NOMO-1 treated with dmso at 0.1 percent for 144 hours (cell line): ENCODE data around the gene COX11.

ENCODE experiments used
- DNase-seq: peaks from one replicate; lab custom pipeline; 2025; ENCODE audit not compliant: unreplicated experiment; lab: John Stamatoyannopoulos, UW

The COX11 gene, protein sequence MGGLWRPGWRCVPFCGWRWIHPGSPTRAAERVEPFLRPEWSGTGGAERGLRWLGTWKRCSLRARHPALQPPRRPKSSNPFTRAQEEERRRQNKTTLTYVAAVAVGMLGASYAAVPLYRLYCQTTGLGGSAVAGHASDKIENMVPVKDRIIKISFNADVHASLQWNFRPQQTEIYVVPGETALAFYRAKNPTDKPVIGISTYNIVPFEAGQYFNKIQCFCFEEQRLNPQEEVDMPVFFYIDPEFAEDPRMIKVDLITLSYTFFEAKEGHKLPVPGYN

GRCh38 chr17:54968262-54968987, at the start of gene COX11, which contains the start of gene STXBP4:
Gene COX11 (minus strand): TSS chr17:54968654. CDS start chr17:54968646, 8 bp downstream.
Gene STXBP4 (plus strand): TSS chr17:54968765. CDS start chr17:54986220, 17,455 bp downstream.
- peak; percentile 92 for DNase-seq

DNA sequence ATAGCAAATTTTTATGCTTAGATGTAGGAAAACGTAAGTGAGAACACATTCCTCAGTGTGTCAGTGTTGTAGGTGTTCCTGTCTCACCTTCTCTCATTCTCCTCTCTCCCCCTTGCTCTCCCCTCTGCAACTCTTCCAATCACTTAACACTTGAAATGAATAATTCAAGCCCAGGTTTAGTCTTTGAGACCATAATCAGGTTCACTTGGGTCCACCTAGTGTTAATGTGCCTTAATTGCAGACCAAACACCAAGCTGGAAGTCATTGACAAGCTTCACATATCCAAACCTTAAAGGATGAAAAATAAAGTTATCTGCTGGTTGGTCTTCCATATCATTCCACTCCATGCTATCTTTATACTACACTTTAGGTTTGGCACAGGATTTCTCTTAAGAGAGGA, 37.1 kb upstream of the COX11 start:
- no peak for DNase-seq

GRCh38 chr17:55004484-55004883, 36.0 kb upstream of the COX11 start:
- DNase-seq, result no peak

GRCh38 chr17:55002458-55002857, 34.0 kb upstream of the COX11 start:
- no peak for DNase-seq

DNA sequence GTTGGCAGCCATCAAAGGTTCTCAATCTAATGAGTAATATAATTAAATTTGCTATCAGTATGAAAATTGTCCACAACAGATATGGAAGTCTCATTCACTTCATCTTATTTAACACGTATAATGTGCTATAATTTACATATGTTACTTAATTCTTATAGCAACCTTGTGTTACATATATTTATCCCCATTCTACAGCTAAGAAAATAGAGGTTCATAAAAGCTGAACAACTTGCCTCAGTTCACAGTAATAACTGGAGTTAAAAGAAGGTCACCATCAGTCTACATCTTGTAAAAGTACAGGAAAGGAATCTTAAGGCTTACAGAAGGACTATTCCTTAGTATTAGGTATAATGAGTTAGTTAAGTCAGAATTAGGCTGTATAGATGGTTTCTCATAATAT, 28.0 kb upstream of the COX11 start:
- DNase-seq, result no peak

DNA sequence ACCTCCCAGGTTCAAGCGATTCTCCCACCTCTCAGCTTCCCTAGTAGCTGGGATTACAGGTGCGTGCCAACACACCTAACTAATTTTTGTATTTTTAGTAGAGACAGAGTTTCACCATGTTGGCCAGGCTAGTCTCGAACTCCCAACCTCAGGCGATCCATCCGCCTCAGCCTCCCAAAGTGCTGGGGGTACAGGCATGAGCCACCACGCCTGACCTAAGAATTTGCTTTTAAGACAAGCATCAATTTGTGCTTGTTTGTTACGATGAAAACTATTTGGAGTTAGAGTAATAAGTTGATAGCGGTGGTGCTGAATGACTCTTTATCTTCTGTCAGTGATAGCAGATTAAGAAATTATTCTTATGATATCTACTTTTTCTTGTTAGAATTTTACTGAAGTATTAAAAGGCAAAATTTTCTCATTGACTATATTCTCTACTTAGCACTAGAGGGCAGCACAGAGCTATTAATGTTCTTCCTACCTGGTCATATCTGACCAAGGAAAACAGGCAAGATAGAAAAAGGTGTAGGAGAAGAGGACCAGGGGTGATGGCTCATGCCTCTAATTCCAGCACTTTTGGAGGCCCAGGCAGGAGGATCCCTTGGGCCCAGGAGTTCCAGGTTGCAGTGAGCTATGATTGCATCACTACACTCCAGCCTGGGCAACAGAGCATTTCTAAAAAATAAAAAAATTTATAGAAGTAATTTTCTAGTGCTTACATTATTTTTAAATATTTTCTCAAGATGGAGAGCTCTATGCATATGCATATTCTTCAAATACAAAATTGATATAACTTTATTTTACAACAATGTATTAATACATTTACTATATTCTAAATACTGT, 24.6 kb upstream of the COX11 start:
- DNase-seq, result no peak

DNA sequence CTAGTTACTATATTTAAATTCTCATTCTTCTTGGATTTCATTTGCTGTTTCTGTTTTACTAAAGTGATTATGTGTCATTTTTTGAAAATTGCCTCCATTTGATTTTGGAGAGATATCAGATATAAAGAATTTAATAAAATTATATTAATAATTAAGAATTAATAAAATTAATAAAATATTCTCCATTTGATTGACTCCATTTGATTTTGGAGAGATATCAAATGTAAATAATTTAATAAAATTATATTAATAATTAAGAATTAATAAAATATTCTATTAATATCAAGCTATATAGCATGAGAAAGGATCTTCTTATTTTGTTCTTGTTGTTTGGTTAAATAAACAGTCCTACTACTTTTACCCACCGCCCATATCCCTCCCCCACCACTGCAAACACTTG, 23.1 kb upstream of the COX11 start:
- DNase-seq, result no peak

DNA sequence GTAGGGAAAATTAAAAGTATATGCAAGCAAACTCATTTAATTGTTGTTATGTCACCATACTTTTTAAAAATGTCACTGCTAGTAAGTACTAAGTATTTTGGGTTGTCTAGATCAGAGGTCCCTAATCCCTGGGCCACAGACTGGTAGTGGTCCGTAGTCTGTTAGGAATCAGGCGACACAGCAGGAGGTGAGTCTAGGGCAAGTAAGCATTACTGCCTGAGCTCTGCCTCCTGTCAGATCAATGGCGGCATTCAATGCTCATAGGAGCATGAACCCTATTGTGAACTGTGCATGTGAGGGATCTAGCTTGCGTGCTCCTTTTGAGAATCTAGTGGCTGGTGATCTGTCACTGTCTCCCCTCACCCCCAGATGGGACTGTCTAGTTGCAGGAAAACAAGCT, 21.7 kb upstream of the COX11 start:
- DNase-seq, result no peak

DNA sequence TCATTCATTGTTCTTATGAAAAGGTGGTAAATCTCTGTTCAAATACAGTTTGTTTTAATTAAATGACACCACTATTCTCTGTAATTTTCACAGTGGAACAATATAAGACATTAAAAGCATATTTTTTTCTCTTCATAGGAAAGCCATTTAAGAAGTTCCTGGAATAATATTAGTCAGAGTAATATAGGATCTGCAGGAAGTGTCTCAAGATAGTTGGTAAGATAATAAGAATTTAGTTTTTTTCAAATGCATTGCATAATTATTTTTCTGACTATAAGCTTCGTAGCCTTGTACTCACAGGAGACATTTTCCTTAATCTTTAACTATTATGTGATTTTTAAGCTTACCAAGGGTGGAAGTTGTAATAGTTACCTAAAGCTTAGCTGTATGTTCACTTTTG, 17.0 kb upstream of the COX11 start:
- no peak for DNase-seq

- no peak for DNase-seq
Observed at GRCh38 chr17:54983260-54983659, 14.8 kb upstream of the COX11 start.

DNA sequence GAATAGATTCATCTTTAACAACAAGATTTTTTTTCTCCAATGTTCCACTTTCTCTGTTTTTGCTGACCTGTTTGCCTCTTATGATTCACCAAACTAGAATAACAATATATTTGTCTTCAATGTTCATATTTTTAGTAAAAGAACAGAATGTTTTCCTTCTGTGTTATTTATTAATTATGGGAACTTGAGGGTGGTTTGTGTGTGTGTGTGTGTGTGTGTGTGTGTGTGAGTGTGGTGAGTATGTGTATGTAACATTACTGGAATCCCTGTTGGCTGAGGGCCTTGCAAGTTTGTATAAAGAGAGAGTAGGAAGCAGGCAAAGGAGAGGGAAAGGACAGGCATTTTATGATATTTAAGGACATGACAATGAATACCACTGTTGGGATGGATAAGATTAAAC, 13.9 kb upstream of the COX11 start:
- no peak for DNase-seq

DNA sequence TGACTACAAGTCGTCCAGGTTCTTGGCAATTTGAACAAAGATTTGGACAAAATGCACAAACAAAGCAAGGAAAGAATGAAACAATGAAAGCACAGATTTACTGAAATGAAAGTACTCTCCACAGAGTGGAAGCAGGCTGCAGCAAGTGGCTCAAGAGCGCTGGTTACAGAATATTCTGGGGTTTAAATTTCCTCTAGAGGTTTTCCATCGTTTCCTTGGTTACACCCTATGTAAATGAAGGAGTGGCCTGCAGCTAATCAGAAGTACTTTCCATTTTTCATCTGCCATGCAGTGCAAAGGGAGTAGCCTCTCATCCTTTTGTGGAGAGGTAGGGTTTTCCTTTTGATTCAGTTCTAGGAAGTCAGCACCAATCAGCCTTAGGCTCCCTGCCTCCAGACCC, 11.9 kb upstream of the COX11 start:
- DNase-seq, result no peak

GRCh38 chr17:54979657-54980056, 11.2 kb upstream of the COX11 start:
- no peak for DNase-seq

GRCh38 chr17:54977744-54978143, 9.3 kb upstream of the COX11 start:
- no peak for DNase-seq

GRCh38 chr17:54976316-54976715, 7.9 kb upstream of the COX11 start:
- no peak for DNase-seq

GRCh38 chr17:54974759-54975158, 6.3 kb upstream of the COX11 start:
- no peak for DNase-seq

GRCh38 chr17:54972406-54973138, 4.1 kb upstream of the COX11 start:
- no peak for DNase-seq

DNA sequence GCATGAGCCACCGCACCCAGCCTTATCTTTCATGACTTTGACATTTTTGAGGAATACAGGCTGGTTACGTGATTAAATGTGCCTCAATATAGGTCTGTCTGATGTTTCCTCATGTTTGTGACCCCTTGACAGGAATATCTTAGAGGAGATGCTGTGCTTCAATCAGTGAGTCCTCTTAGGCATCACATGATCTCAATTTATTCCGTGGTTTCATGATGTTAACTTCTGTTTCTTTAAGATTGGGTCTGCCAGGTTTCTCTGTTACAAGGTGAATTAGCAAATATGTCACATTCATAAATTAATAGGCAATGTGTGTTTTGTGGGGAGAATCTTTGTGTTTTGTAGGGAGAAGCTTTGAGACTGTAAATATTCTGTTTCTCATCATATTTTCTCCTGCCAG, 3.4 kb upstream of the COX11 start:
- DNase-seq, result no peak

DNA sequence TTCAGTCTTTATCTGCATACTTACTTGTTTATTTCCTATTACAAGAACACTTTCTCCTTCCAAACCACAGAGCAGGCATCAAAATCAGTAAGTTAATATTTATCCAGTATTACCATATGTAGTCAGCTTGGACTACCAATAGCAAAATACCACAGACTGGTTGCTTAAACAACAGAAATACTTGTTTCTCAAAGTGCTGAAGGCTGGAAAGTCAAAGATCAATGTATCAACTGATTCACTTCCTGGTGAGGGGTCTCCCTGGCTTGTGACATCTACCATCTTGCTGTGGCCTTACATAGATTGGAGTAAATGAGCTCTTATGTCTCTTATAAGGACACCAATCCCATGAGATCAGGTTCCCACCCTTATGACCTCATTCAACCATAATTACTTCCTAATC, 2.7 kb upstream of the COX11 start:
- no peak for DNase-seq

GRCh38 chr17:54969658-54970572, 1.5 kb upstream of the COX11 start:
- DNase-seq, result no peak
